Rectal smooth muscle tissue (tissue), 1 donor: ENCODE results near the gene VASH2.
"Not testable (repeated sequence)": the region's sequence is repeated elsewhere in the genome, so short reads cannot be mapped to it uniquely, and the experiment has no call there.

Source experiments
- H3K27ac ChIP-seq: one replicate; pipeline ENCODE4 v1.7.0; 2013; ENCODE audit warnings: low read depth, low read length, inconsistent platforms
- H3K27me3 ChIP-seq: one replicate; pipeline ENCODE4 v1.7.0; 2013; ENCODE audit warnings: low read length; ENCODE audit not compliant: control insufficient read depth, insufficient read depth
- H3K36me3 ChIP-seq: one replicate; pipeline ENCODE4 v1.7.0; 2013; ENCODE audit warnings: low read length; ENCODE audit not compliant: control insufficient read depth, insufficient read depth
- H3K4me1 ChIP-seq: one replicate; pipeline ENCODE4 v1.7.0; 2013; ENCODE audit warnings: low read length; ENCODE audit not compliant: control insufficient read depth, insufficient read depth
- H3K4me3 ChIP-seq: one replicate; pipeline ENCODE4 v1.7.0; 2013; ENCODE audit warnings: low read length
- H3K9ac ChIP-seq: one replicate; pipeline ENCODE4 v1.7.0; 2013; ENCODE audit warnings: low read length

Gene VASH2

DNA sequence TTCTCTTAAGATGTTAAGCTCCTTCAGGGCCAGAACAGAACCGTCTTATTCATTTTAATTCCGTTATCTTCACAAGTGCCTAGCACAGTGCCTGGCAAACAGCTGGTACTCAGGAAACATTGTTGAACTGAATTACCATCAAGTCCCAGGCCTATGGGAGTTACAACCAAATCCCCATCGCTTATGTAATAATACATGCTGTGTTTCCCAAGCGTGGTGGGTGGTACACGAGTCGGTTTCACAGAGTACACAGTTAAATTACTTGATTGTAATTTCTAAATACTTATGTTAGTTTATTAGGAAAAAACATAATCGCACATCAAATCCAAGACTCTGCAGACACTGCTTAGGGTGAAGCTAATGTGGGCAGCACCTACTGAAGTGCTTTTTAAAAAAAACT is 64.3 kb downstream of the VASH2 start:
- H3K9ac ChIP-seq: peak overlapping the region; percentile 83
- H3K4me1 ChIP-seq: peaks cover 8% of the 10 kb centered on the region
- peak overlapping the region; percentile 98 for H3K4me3 ChIP-seq
- no peaks in the 10 kb centered on the region for H3K27me3 ChIP-seq
- peak overlapping the region; percentile 91 for H3K27ac ChIP-seq
- H3K36me3 ChIP-seq: peaks cover 4% of the 10 kb centered on the region

DNA sequence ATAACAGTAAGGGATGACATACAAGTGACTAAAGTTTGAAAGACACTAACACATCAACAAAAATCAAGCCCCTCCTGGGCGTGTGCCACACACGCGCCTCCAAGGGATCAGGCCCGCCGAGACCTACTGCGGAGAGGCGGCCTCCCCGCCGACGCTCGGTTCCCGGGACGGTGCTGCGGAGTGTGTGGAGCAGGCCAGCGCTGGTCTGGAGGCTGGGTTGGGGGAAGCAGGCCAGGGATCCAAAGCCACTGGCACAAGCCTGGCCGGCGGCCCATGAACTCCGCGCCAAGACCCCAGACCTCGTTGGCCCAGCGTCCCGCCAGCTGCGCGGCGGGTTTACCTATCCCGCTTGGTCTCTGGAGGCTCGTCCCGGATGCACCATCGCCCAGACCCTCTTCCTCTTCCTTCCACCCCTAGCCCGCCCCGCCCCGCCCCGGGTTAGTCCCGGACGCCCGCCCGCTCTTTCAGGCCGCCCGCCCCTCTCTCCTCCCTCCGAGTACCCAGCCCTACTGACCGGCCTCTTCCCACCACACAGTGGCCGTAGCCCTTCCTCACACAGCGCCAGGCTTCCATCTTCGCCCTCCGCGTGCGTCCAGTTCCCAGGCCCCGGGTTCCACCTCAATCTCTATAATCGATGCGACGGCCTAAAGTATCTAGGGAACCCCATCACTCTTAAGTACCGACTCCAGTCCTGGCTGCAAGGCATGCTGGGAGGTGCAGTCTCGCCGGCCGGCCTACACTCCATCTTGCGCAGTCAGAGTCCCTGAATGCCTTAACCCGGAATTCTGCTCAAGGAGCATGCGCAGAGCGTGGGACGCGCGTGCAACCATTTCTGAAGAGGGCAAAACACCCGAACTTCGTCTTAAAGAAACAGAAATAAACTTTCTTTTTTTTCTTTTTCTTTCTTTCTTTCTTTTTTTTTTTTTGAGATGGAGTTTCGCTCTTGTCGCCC is 65.0 kb downstream of the VASH2 start, which contains the start of gene ANGEL2:
ANGEL2 (minus strand) TSS at position 769 of the 952 bp plus-strand sequence; CDS start at position 573, 196 bp downstream.
- peak within 1 kb of the TSS; percentile 98 for H3K4me3 ChIP-seq
- H3K36me3 ChIP-seq: peaks cover 4% of the 10 kb centered on the region
- peak within 1 kb of the TSS; percentile 83 for H3K9ac ChIP-seq
- peaks cover 8% of the 10 kb centered on the region for H3K4me1 ChIP-seq
- peak within 1 kb of the TSS; percentile 91 for H3K27ac ChIP-seq
- no peaks in the 10 kb centered on the region for H3K27me3 ChIP-seq

DNA sequence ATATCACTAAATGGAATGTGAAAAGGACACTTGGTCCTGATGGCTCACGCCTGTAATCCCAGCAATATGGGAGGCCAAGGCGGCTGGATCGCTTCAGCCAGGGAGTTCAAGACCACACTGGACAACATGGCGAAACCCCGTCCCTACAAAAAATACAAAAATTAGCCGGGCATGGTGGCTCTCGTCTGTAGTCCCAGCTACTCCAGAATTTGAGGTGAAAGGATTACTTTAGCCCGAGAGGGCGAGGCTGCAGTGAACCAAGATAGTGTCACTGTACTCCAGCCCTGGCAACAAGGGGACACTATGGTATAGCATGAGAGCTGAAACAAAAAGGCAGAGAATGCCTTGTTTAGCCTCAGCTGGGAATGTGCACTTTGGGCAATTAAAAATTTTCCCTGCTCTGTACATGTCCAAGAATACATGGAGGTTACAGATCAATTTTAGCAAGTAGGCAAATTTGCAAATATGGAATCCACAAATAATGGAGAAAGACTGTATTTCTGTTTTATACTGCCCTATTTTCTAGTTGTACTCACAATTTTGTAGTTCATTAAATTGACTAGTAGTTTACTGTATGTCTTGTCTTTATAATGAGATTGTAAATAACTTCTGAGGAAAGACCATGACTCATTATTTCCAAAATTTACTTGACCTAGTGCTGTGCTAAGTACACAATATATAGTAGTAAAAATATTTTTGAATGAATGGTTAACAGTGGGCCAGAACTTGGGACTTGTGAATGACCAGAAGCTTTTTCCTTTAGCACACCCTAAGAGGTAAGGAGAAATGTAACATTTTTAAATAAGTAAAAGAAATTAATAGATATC is 67.3 kb downstream of the VASH2 start:
- Histone ChIP-seq H3K4me3 (no peak overlapping the region), H3K4me1 (peaks cover 8% of the 10 kb centered on the region), H3K27me3 (no peaks in the 10 kb centered on the region)

DNA sequence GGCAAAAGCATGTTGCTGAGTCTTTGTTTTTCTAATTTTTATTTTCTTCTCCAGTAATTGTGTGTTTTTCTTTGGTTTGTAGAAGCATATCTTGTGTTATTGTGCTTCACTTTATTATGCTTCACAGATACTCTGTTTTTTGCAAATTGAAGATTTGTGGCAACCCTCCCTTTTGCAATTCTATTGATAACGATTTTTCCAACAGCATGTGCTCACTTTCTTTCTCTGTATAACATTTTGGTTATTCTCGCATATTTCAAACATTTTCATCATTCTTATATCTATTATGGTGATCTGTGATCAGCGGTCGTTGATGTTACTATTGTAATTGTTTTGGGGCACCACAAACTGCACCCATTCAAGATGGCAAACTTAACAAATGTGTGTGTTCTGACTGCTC is 69.1 kb downstream of the VASH2 start:
- Histone ChIP-seq H3K4me3 (no peak overlapping the region), H3K27ac (no peak overlapping the region), H3K4me1 (peaks cover 2% of the 10 kb centered on the region), H3K36me3 (no peaks in the 10 kb centered on the region), H3K9ac (no peak overlapping the region), H3K27me3 (no peaks in the 10 kb centered on the region)

More for the DNA sequence above, 67.3 kb downstream of the VASH2 start:
- no peak overlapping the region for H3K27ac ChIP-seq
- H3K36me3 ChIP-seq: no peaks in the 10 kb centered on the region
- H3K9ac ChIP-seq: no peak overlapping the region

DNA sequence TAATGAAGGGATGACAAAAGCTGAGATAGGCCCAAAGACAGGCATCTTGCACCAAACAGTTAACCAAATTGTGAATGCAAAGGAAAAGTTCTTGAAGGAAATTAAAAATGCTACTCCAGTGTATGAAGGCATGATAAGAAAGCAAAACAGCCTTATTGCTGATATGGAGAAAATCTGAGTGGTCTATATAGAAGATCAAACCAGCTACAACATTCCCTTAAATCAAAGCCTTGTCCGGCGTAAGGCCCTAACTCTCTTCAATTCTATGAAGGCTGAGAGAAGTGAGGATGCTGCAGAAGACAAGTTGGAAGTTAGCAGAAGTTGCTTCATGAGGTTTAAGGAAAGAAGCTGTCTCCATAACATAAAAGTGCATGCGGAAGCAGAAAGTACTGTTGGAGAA is 69.7 kb downstream of the VASH2 start:
- no peaks in the 10 kb centered on the region for H3K4me1 ChIP-seq
- H3K36me3 ChIP-seq: no peaks in the 10 kb centered on the region
- no peak overlapping the region for H3K27ac ChIP-seq

DNA sequence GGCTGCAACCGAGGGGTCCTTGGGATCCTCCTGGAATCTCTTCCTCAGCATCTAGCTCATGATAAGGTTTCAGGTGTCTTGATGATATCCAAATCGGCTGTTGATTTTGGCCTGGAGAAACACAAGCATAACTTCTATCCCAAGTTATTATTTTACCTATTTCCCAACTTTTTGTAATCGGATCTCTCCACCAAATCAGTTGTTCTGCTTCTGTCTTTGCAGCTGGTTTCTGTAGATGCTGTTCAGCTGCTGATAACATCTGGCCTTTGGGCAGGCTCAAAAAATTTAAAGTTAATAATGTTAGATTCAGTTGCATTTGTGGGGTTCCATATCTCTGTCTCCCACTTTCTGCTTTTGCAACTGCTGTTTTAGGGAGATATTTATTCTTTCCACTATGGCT is 76.7 kb downstream of the VASH2 start:
- not testable (repeated sequence) for H3K9ac ChIP-seq, H3K4me3 ChIP-seq, H3K27me3 ChIP-seq, H3K27ac ChIP-seq, H3K36me3 ChIP-seq, H3K4me1 ChIP-seq

More for the DNA sequence above, 69.7 kb downstream of the VASH2 start:
- no peaks in the 10 kb centered on the region for H3K27me3 ChIP-seq
- H3K4me3 ChIP-seq: no peak overlapping the region
- H3K9ac ChIP-seq: no peak overlapping the region

DNA sequence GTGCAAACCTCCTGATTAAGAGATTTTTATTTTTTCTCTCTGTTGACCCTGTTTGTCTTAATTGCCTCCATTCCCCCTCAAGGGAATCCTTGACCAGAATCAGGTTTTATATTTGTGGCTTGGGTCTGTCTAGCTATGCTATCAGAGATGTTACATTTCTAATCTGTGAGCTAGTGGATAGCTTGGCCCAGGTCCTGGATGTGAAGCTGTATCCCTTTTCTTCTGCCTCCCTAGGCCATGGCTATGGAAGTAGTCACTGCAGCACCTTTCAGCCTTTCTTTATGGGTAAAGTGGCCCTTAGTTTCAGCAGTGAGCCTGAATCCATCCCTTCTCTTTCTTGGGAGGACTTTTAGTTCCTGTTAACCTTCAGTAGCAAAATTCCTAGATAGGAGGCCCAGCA is 82.3 kb downstream of the VASH2 start:
- Histone ChIP-seq H3K4me3 (no peak overlapping the region), H3K9ac (no peak overlapping the region), H3K27ac (no peak overlapping the region), H3K4me1 (no peaks in the 10 kb centered on the region), H3K27me3 (no peaks in the 10 kb centered on the region), H3K36me3 (no peaks in the 10 kb centered on the region)

DNA sequence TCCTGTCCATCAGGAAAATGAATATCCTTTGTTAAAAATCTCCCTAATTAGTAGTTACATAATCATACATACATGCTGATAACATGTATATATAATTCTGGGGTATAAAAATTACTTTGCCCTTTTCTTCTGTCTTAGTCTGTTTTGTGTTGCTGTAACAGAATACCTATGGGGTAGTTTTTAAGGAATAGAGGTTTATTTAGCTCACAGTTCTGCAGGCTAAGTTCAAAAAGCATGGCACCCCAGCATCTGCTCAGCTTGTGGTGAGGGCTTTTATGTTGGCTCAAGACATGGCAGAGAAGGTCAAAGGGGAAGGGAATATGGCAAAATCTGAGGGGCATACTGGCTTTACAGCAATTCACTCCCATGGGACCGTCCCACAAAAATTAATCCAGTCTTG is 84.4 kb downstream of the VASH2 start:
- no peaks in the 10 kb centered on the region for H3K27me3 ChIP-seq
- no peak overlapping the region for H3K4me3 ChIP-seq
- H3K27ac ChIP-seq: no peak overlapping the region
- H3K4me1 ChIP-seq: no peaks in the 10 kb centered on the region
- H3K36me3 ChIP-seq: no peaks in the 10 kb centered on the region
- no peak overlapping the region for H3K9ac ChIP-seq

DNA sequence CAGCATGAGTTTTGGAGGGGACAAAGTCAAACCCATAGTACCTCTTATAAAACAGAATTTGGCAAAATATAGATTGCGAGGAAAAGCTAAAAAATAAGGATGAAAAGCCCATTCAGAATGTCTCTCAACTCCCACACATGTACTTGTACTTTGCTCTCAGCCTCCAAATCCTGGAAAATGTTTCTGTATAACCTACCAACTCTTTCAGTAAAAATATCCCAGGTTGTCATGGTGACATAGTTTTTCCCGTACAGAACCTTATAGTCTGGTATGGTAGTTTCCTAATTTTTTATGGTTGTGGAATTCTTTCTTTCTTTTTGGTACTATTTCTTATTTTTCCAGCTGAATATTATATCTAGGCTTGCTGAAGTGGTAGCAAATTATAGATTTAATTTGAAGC is 85.2 kb downstream of the VASH2 start:
- Histone ChIP-seq H3K9ac (no peak overlapping the region), H3K27me3 (no peaks in the 10 kb centered on the region), H3K4me1 (no peaks in the 10 kb centered on the region), H3K27ac (no peak overlapping the region), H3K36me3 (no peaks in the 10 kb centered on the region), H3K4me3 (no peak overlapping the region)
